ENCODE data around the gene CYTH1. TPM values are rescaled to one million over a fixed set of nuclear protein-coding genes. Genes with fewer than 3 reads are reported as not detected.

Gene CYTH1
- total RNA-seq, 1 donor from 2014 or later = 35.5 TPM

DNA sequence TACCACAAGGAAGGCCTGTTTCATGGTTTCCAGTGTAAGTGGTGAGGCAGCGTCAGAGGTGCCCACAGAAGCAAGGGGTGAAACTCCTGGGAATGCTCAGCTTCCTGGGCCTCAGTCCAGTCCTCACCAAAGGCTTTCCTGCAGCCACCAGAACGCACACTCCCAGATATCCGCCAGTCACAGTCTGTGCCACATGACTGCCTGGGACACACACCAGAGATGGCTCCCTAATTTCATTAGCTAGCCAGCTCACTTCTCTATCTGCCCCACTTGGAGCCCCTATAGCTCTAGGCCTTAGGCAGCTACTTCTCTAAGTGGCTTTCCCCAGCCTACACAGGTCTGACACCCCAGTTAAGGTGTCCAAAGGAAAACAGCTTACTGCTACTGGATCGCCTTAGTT, 77.0 kb downstream of the CYTH1 start:
- DNase-seq (ENCODE audit: low read depth) (no peak), FAIRE-seq (no peak)
- no peaks in the 10 kb centered on the region for H3K27me3 ChIP-seq (ENCODE audit: control insufficient read depth, insufficient read depth, low read length)
- peaks cover 21% of the 10 kb centered on the region for H3K36me3 ChIP-seq (ENCODE audit: control insufficient read depth, insufficient read depth, low read length)
- no peak overlapping the region for H3K4me3 ChIP-seq (ENCODE audit: low read depth, low read length)
- TF ChIP-seq, protein P1, sequence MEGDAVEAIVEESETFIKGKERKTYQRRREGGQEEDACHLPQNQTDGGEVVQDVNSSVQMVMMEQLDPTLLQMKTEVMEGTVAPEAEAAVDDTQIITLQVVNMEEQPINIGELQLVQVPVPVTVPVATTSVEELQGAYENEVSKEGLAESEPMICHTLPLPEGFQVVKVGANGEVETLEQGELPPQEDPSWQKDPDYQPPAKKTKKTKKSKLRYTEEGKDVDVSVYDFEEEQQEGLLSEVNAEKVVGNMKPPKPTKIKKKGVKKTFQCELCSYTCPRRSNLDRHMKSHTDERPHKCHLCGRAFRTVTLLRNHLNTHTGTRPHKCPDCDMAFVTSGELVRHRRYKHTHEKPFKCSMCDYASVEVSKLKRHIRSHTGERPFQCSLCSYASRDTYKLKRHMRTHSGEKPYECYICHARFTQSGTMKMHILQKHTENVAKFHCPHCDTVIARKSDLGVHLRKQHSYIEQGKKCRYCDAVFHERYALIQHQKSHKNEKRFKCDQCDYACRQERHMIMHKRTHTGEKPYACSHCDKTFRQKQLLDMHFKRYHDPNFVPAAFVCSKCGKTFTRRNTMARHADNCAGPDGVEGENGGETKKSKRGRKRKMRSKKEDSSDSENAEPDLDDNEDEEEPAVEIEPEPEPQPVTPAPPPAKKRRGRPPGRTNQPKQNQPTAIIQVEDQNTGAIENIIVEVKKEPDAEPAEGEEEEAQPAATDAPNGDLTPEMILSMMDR (IDR thresholded peaks at IDR 0.05; ENCODE audit: insufficient read depth, low read length, severe bottlenecking) = no peak

DNA sequence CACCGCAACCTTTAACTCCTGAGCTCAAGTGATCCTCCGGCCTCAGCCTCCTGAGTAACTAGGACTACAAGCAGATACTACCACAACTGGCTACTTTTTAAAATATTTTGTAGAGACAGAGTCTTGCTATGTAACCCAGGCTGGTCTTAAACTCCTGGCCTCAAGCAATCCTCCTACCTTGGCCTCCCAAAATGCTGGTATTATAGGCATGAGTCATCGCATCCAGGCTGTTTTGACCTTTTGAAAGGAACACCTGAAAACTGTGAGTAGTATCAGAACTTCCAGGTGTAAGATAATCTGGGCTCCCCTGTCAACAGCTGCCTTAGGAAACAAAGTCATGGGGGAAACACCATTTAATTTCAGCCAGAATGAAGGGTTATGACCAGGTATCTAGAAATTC, 77.5 kb downstream of the CYTH1 start:
- TF ChIP-seq, protein P1 (IDR thresholded peaks at IDR 0.05; ENCODE audit: insufficient read depth, low read length, severe bottlenecking) = no peak
- Histone ChIP-seq H3K4me3 (ENCODE audit: low read depth, low read length) (no peak overlapping the region), H3K36me3 (ENCODE audit: control insufficient read depth, insufficient read depth, low read length) (peaks cover 21% of the 10 kb centered on the region), H3K27me3 (ENCODE audit: control insufficient read depth, insufficient read depth, low read length) (no peaks in the 10 kb centered on the region)
- DNase-seq (ENCODE audit: low read depth) (peak; percentile 22), FAIRE-seq (no peak)

DNA sequence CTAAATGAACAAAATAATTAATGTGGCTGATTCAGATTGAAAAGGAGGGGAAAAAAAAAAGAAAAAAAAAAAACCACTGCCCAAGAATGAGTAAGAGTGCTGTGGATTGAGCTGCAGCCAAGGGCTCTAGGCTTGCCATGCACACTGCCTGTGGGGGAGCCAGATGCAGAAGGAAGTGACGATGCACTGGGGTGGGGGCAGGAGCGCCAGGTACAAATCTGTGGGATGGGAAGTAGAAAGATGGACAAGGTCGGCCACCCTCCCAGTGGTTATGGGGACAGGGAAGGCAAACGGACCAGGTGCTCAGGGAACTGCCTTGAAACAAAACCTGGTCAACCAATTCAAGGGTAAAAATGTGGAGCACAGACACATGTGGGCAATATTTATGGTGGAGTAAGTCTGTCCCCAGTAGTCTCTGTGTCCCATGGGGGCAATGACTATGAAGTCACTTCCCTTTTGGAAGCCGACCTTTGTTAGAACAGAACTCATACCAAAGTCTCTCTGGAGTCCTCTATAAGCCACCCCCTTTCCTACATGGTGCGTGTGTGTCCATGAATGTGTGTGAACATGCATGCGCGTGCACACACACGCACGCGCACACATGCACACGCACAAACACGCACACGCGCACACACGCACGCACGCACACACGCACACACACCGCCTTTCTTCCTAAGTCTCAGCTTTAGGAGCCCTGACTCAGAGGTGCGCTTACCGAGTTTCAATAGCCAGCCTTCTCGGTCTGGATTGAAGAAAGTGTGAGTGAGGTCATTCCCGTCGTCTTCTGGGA, 84.3 kb downstream of the CYTH1 start:
- Histone ChIP-seq H3K4me3 (ENCODE audit: low read depth, low read length) (no peak overlapping the region), H3K36me3 (ENCODE audit: control insufficient read depth, insufficient read depth, low read length) (peaks cover 24% of the 10 kb centered on the region), H3K27me3 (ENCODE audit: control insufficient read depth, insufficient read depth, low read length) (no peaks in the 10 kb centered on the region)
- TF ChIP-seq, protein P1 (IDR thresholded peaks at IDR 0.05; ENCODE audit: insufficient read depth, low read length, severe bottlenecking) = no peak
- DNase-seq (ENCODE audit: low read depth) (no peak), FAIRE-seq (no peak)

DNA sequence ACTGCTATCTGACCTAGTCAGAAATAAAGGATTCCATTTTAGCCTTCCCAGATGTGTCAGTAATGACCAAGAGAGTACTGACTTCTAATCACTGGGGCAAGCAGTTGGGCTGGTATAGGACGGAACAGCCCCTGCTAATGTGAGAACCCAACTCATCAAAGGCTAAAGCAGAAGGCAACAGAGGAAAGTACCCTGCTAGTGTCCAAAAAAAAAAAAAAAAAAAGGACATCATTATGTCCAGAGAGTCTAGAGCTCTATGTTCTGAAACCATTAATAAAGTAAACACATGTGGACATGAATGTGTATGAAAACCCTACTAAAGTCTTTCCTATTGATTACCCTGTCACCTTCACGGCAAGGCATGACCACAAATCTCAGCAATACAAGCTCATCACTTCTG, 85.0 kb downstream of the CYTH1 start:
- H3K4me3 ChIP-seq (ENCODE audit: low read depth, low read length) = no peak overlapping the region
- FAIRE-seq (no peak), DNase-seq (ENCODE audit: low read depth) (no peak)
- H3K27me3 ChIP-seq (ENCODE audit: control insufficient read depth, insufficient read depth, low read length) = no peaks in the 10 kb centered on the region
- TF ChIP-seq, protein P1 (IDR thresholded peaks at IDR 0.05; ENCODE audit: insufficient read depth, low read length, severe bottlenecking) = no peak
- peaks cover 27% of the 10 kb centered on the region for H3K36me3 ChIP-seq (ENCODE audit: control insufficient read depth, insufficient read depth, low read length)

DNA sequence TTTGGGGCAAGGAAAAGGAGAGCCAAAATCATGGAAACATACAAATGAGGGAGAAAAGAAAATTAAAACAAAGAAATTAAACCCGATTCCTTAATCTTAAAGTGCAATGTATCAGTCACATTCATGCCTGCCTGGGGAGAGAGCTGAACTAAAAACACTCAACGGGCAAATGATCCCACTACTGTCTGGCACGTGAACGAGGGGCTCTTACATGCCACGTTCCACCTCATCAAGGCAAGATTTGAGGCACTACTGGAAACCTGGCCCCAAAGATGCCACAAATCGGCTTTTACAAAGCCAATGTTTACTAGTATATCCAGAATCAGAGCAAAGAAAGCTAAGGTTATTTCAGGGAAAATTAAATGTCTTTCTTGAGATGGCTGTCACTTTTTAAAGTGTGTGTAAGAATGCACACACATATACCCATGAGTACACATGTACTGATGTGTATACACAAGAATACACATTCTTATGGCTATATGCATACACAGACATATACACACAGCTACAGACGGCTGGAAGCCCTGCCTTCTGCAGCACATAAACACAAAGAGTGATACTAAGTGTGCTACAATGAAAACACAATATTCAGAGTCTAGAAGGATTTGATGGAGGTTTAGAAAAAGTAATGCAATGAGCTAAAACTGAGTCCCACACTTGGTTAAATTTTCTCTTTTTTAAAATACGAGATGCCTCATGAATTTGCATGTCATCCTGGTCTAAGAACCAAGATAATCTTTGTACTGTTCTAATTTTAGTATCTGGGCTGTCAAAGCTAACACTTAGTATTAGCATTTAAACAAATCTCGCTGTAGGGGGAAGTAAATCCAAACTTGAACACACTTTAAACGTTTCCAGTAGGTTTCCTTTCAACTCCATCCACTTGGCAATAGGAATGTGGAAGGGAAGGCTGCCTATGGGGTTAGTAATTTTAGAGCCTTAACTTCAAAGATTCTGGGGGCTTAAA, 85.8 kb downstream of the CYTH1 start:
- H3K4me3 ChIP-seq (ENCODE audit: low read depth, low read length) = no peak overlapping the region
- FAIRE-seq (no peak), DNase-seq (ENCODE audit: low read depth) (no peak)
- H3K27me3 ChIP-seq (ENCODE audit: control insufficient read depth, insufficient read depth, low read length) = no peaks in the 10 kb centered on the region
- H3K36me3 ChIP-seq (ENCODE audit: control insufficient read depth, insufficient read depth, low read length) = peaks cover 22% of the 10 kb centered on the region
- TF ChIP-seq, protein P1 (IDR thresholded peaks at IDR 0.05; ENCODE audit: insufficient read depth, low read length, severe bottlenecking) = no peak
